Skin of body (tissue), 2 donors: ENCODE results near the gene ZNF416. TPM values are rescaled to one million over a fixed set of nuclear protein-coding genes. Genes with fewer than 3 reads are reported as not detected.
A peak's percentile ranks its signal among the peaks of the same experiment; 100 is the strongest.

Experiments
- DNase-seq: peaks from one replicate; lab custom pipeline; 2025; lab: John Stamatoyannopoulos, UW
- total RNA-seq: library from RNA; depleted of rRNA; stranded (reverse); fragments of >200 nt; gene quantifications from one replicate; pipeline ENCODE4 v1.2.3, GENCODE V29; 2014

Gene ZNF416
- total RNA-seq, result 5.1 TPM

GRCh38 chr19:57578487-57579205 is at the start of gene ZNF416:
Gene ZNF416 (minus strand): TSS chr19:57578911. CDS start chr19:57578704, 207 bp downstream.
- DNase-seq, result peak; percentile 99

GRCh38 chr19:57623091-57623490 is 44.4 kb upstream of the ZNF416 start:
- DNase-seq, result no peak

GRCh38 chr19:57620673-57621348 is 42.1 kb upstream of the ZNF416 start:
- no peak for DNase-seq

- DNase-seq, result no peak
Measured at GRCh38 chr19:57615346-57615745, 36.6 kb upstream of the ZNF416 start.

- peak; percentile 84 for DNase-seq
Measured at GRCh38 chr19:57613941-57614743, 35.4 kb upstream of the ZNF416 start, which contains the start of gene ZNF134. Gene ZNF134 (plus strand): TSS chr19:57614242. CDS start chr19:57619469, 5,227 bp downstream.

GRCh38 chr19:57611113-57611512 is 32.4 kb upstream of the ZNF416 start:
- DNase-seq, result no peak

- no peak for DNase-seq
Measured at GRCh38 chr19:57606931-57607330, 28.2 kb upstream of the ZNF416 start.

- peak; percentile 90 for DNase-seq
Measured at GRCh38 chr19:57599761-57600383, 21.2 kb upstream of the ZNF416 start, which contains the start of gene ZNF530. Gene ZNF530 (plus strand): TSS chr19:57599885. CDS start chr19:57604346, 4,461 bp downstream.

- DNase-seq, result no peak
Measured at GRCh38 chr19:57599377-57599760, 20.7 kb upstream of the ZNF416 start.

GRCh38 chr19:57587529-57587928 is 8.8 kb upstream of the ZNF416 start:
- DNase-seq, result no peak

- DNase-seq, result peak; percentile 93
Measured at GRCh38 chr19:57583521-57584416, 5.1 kb upstream of the ZNF416 start, which contains the start of gene ZIK1. Gene ZIK1 (plus strand): TSS chr19:57584145. CDS start chr19:57584357, 212 bp downstream.

- no peak for DNase-seq
Measured at GRCh38 chr19:57583104-57583520, 4.4 kb upstream of the ZNF416 start.

GRCh38 chr19:57576661-57577060 is 2.0 kb downstream of the ZNF416 start:
- no peak for DNase-seq

- no peak for DNase-seq
Measured at GRCh38 chr19:57572415-57572947, 6.2 kb downstream of the ZNF416 start.

GRCh38 chr19:57570707-57571106 is 8.0 kb downstream of the ZNF416 start:
- no peak for DNase-seq

GRCh38 chr19:57566396-57567265 is 12.1 kb downstream of the ZNF416 start:
- no peak for DNase-seq

- DNase-seq, result no peak
Measured at GRCh38 chr19:57563547-57563946, 15.2 kb downstream of the ZNF416 start.

- peak; percentile 3 for DNase-seq
Measured at GRCh38 chr19:57560049-57560491, 18.6 kb downstream of the ZNF416 start.
